HL-60/S4 (cell line): Measurements from ENCODE around the gene CCT5.
"Not testable (repeated sequence)": the region's sequence is repeated elsewhere in the genome, so short reads cannot be mapped to it uniquely, and the experiment has no call there.

ENCODE experiments used
- in situ Hi-C: fragments of 300-500 bp; cut with MboI; formaldehyde crosslinking; loops from 2 replicates; pipeline ENCODE4 v1.14.3; 2022; ENCODE audit warnings: low sequenced_read_pairs

Gene CCT5

GRCh38 chr5:10297646-10298204 lies 47.6 kb downstream of the CCT5 start:
- in situ Hi-C loops = no loop called here

GRCh38 chr5:10300246-10300645 lies 50.2 kb downstream of the CCT5 start:
- in situ Hi-C loops = no loop called here

- in situ Hi-C loops = no loop called here
Measured at GRCh38 chr5:10301266-10301665, 51.2 kb downstream of the CCT5 start.

GRCh38 chr5:10301842-10302610 lies 51.9 kb downstream of the CCT5 start:
- in situ Hi-C loops = no loop called here

- in situ Hi-C loops = no loop called here
Measured at GRCh38 chr5:10303201-10303600, 53.1 kb downstream of the CCT5 start.

GRCh38 chr5:10303699-10304170 lies 53.7 kb downstream of the CCT5 start:
- in situ Hi-C loops = no loop called here

- in situ Hi-C loops = no loop called here
Measured at GRCh38 chr5:10304932-10305331, 54.9 kb downstream of the CCT5 start.

- in situ Hi-C loops = no loop called here
Measured at GRCh38 chr5:10306114-10306513, 56.0 kb downstream of the CCT5 start.

- in situ Hi-C loops = no loop called here
Measured at GRCh38 chr5:10306806-10307205, 56.7 kb downstream of the CCT5 start.

- in situ Hi-C loops = no loop called here
Measured at GRCh38 chr5:10307206-10308148, 57.4 kb downstream of the CCT5 start, which contains the start of gene CMBL. CMBL (minus strand) TSS chr5:10307902; CDS start chr5:10290762, 17,140 bp downstream.

- in situ Hi-C loops = no loop called here
Measured at GRCh38 chr5:10308844-10309243, 58.8 kb downstream of the CCT5 start.

GRCh38 chr5:10310066-10310779 lies 60.1 kb downstream of the CCT5 start:
- in situ Hi-C loops = no loop called here

- in situ Hi-C loops = not testable (repeated sequence)
Measured at GRCh38 chr5:10310835-10311570, 60.9 kb downstream of the CCT5 start.

GRCh38 chr5:10311595-10312425 lies 61.7 kb downstream of the CCT5 start:
- in situ Hi-C loops = no loop called here

GRCh38 chr5:10315201-10315600 lies 65.1 kb downstream of the CCT5 start:
- in situ Hi-C loops = no loop called here
